Upper lobe of left lung (tissue), 6 donors: ENCODE results near the gene PHLPP2. TPM values are rescaled to one million over a fixed set of nuclear protein-coding genes. Genes with fewer than 3 reads are reported as not detected.

ENCODE experiments used
- ATAC-seq, 2 donors: fragments of 200-7000 bp; cut with Tn5 transposase; one replicate each; pipeline ENCODE4 v1.9.1; 2022; ENCODE audit warnings: mild to moderate bottlenecking in 2 of 2, moderate library complexity in 2 of 2; ENCODE audit not compliant: low FRiP score in 2 of 2
- DNase-seq, 2 donors: peaks; one replicate each; pipeline ENCODE4 v3.0.0-alpha.2; 2019 to 2020
- H3K27ac ChIP-seq, 4 donors: fragments of 200-600 bp; sonication (generic); one replicate each; pipeline ENCODE4 v1.5.1; 2016 to 2019
- H3K27me3 ChIP-seq, 4 donors: fragments of 200-600 bp; sonication (generic); one replicate each; pipeline ENCODE4 v1.5.1; 2017 to 2019
- H3K36me3 ChIP-seq, 4 donors: fragments of 200-600 bp; sonication (generic); one replicate each; pipeline ENCODE4 v1.5.1; 2016 to 2019
- H3K4me1 ChIP-seq, 4 donors: fragments of 200-600 bp; sonication (generic); one replicate each; pipeline ENCODE4 v1.5.1; 2018 to 2019
- H3K4me3 ChIP-seq, 4 donors: fragments of 200-600 bp; sonication (generic); one replicate each; pipeline ENCODE4 v1.5.1; 2017 to 2019; ENCODE audit warnings: mild to moderate bottlenecking in 2 of 4, moderate library complexity in 1 of 4
- H3K9me3 ChIP-seq, 4 donors: fragments of 200-600 bp; sonication (generic); one replicate each; pipeline ENCODE4 v1.5.1; 2018 to 2019
- EP300 ChIP-seq, 4 donors: sonication (generic); formaldehyde crosslinking; IDR thresholded peaks; one replicate each; pipeline ENCODE4 v1.5.1; 2017; ENCODE audit warnings: antibody characterized with exemption in 4 of 4, control low read depth in 2 of 4
- POLR2A ChIP-seq, 4 donors: fragments of 450-650 bp; IDR thresholded peaks; one replicate each; pipeline ENCODE4 v1.5.1; 2016 to 2017; ENCODE audit warnings: antibody characterized with exemption in 4 of 4, mild to moderate bottlenecking in 2 of 4
- POLR2AphosphoS5 ChIP-seq, 2 donors: sonication (generic); formaldehyde crosslinking; IDR thresholded peaks; one replicate each; pipeline ENCODE4 v1.5.1; 2017; ENCODE audit warnings: antibody characterized with exemption in 2 of 2
- WGBS, 2 donors: methylation state at CpG; one replicate each; pipeline ENCODE4 v1.1.5; 2017 to 2018; 5-methylcytosine and 5-hydroxymethylcytosine counted together
- total RNA-seq, 6 donors: library from RNA; depleted of rRNA in 4 of 6; stranded (reverse); fragments of >200 nt in 4 of 6; gene quantifications; one replicate each; pipeline versions ENCODE4 v1.1.0 to v1.2.1, GENCODE V29; 2016 to 2021
- TF ChIP-seq, protein P1 (sequence below), 6 experiments: fragments of 450-650 bp in 4 of 6; fragments of 200-600 bp in 2 of 6; sonication (generic) in 2 of 6; IDR thresholded peaks; one replicate each; pipeline ENCODE4 v1.5.1; 2016 to 2019; ENCODE audit warnings: antibody characterized with exemption in 6 of 6
- donor health status: DM: no; HTN: no; CAD: no; lungs with moderate emphysema.
- donor health status: DM: no; HTN: yes; CAD: no; lungs with severe emphysema.

The PHLPP2 gene
- total RNA-seq, 6 donors from 2014 or later: 4.2 to 12.6 (median 8.4) TPM

- 85 to 98% methylated on average over 2 of the region's 2 CpGs for WGBS, 2 donors
- H3K27ac ChIP-seq: no peak overlapping the region
- DNase-seq (no peak), ATAC-seq (no peak)
- no peak overlapping the region for H3K4me3 ChIP-seq
- peaks cover 0 to 72% (median 25%) of the 10 kb centered on the region in 4 donors for H3K36me3 ChIP-seq
- H3K4me1 ChIP-seq: no peaks in the 10 kb centered on the region
- no peak for TF ChIP-seq EP300 (IDR thresholded peaks at IDR 0.05)
- no peak for TF ChIP-seq POLR2A (IDR thresholded peaks at IDR 0.05)
- TF ChIP-seq POLR2AphosphoS5 (IDR thresholded peaks at IDR 0.05): no peak
- TF ChIP-seq, protein P1, sequence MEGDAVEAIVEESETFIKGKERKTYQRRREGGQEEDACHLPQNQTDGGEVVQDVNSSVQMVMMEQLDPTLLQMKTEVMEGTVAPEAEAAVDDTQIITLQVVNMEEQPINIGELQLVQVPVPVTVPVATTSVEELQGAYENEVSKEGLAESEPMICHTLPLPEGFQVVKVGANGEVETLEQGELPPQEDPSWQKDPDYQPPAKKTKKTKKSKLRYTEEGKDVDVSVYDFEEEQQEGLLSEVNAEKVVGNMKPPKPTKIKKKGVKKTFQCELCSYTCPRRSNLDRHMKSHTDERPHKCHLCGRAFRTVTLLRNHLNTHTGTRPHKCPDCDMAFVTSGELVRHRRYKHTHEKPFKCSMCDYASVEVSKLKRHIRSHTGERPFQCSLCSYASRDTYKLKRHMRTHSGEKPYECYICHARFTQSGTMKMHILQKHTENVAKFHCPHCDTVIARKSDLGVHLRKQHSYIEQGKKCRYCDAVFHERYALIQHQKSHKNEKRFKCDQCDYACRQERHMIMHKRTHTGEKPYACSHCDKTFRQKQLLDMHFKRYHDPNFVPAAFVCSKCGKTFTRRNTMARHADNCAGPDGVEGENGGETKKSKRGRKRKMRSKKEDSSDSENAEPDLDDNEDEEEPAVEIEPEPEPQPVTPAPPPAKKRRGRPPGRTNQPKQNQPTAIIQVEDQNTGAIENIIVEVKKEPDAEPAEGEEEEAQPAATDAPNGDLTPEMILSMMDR (IDR thresholded peaks at IDR 0.05): no peak
- no peaks in the 10 kb centered on the region for H3K9me3 ChIP-seq
- no peaks in the 10 kb centered on the region for H3K27me3 ChIP-seq
Observed at GRCh38 chr16:71674229-71674628, 50.3 kb downstream of the PHLPP2 start.

DNA sequence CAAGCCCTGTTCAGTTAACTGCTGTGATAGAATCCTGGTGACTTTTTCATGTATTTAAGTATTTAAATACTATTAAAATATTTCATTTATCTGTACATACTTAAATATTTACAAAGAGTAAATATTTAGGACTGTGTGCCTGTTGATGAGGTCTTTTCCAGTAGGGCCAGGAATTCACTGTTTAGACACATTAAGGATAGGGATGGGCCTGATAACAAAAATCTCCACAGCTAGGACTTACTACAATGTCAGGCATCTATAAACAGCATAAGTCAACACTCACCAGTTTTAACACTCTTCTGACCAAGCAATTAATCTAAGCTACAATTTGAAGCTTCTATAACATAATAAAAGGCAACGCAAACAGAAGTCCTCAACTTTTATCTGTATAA lies 50.9 kb downstream of the PHLPP2 start:
- 85 to 94% methylated on average over 1 of the region's 1 CpG for WGBS, 2 donors
- H3K36me3 ChIP-seq: peaks cover 0 to 72% (median 22%) of the 10 kb centered on the region in 4 donors
- no peak for ATAC-seq

GRCh38 chr16:71672803-71673581 lies 51.5 kb downstream of the PHLPP2 start:
- 90 to 93% methylated on average over 5 of the region's 5 CpGs for whole genome bisulfite sequencing, 2 donors
- H3K4me1 ChIP-seq: no peaks in the 10 kb centered on the region
- peaks cover 0 to 68% (median 18%) of the 10 kb centered on the region in 4 donors for H3K36me3 ChIP-seq
- no peak overlapping the region for H3K27ac ChIP-seq
- no peaks in the 10 kb centered on the region for H3K27me3 ChIP-seq
- DNase-seq: no peak
- H3K9me3 ChIP-seq: no peaks in the 10 kb centered on the region
- no peak for ATAC-seq
- TF ChIP-seq EP300 (IDR thresholded peaks at IDR 0.05): no peak
- TF ChIP-seq, protein P1 (IDR thresholded peaks at IDR 0.05): no peak
- TF ChIP-seq POLR2A (IDR thresholded peaks at IDR 0.05): no peak
- no peak for TF ChIP-seq POLR2AphosphoS5 (IDR thresholded peaks at IDR 0.05)
- H3K4me3 ChIP-seq: no peak overlapping the region

More for the DNA sequence above, 50.9 kb downstream of the PHLPP2 start:
- Histone ChIP-seq H3K4me3 (no peak overlapping the region), H3K27ac (no peak overlapping the region), H3K4me1 (no peaks in the 10 kb centered on the region), H3K27me3 (no peaks in the 10 kb centered on the region), H3K9me3 (no peaks in the 10 kb centered on the region)
- no peak for DNase-seq
- TF ChIP-seq EP300 (IDR thresholded peaks at IDR 0.05) (no peak), POLR2A (IDR thresholded peaks at IDR 0.05) (no peak), POLR2AphosphoS5 (IDR thresholded peaks at IDR 0.05) (no peak)
- TF ChIP-seq, protein P1 (IDR thresholded peaks at IDR 0.05): no peak

- Histone ChIP-seq H3K4me3 (no peak overlapping the region), H3K27me3 (no peaks in the 10 kb centered on the region), H3K9me3 (no peaks in the 10 kb centered on the region), H3K27ac (no peak overlapping the region), H3K36me3 (peaks cover 0 to 71% (median 18%) of the 10 kb centered on the region in 4 donors), H3K4me1 (no peaks in the 10 kb centered on the region)
- no peak for ATAC-seq
- TF ChIP-seq EP300 (IDR thresholded peaks at IDR 0.05) (no peak), POLR2A (IDR thresholded peaks at IDR 0.05) (no peak), POLR2AphosphoS5 (IDR thresholded peaks at IDR 0.05) (no peak)
- TF ChIP-seq, protein P1 (IDR thresholded peaks at IDR 0.05): no peak
- WGBS, 2 donors: 86% methylated on average over 3 of the region's 3 CpGs
- DNase-seq: no peak
Observed at GRCh38 chr16:71672125-71672524, 52.4 kb downstream of the PHLPP2 start.

- TF ChIP-seq, protein P1 (IDR thresholded peaks at IDR 0.05): no peak
- TF ChIP-seq EP300 (IDR thresholded peaks at IDR 0.05) (no peak), POLR2A (IDR thresholded peaks at IDR 0.05) (no peak), POLR2AphosphoS5 (IDR thresholded peaks at IDR 0.05) (no peak)
- Histone ChIP-seq H3K4me1 (no peaks in the 10 kb centered on the region), H3K4me3 (no peak overlapping the region), H3K36me3 (peaks cover 0 to 78% (median 18%) of the 10 kb centered on the region in 4 donors), H3K9me3 (no peaks in the 10 kb centered on the region), H3K27me3 (no peaks in the 10 kb centered on the region), H3K27ac (no peak overlapping the region)
- DNase-seq (no peak), ATAC-seq (no peak)
- WGBS, 2 donors: 93 to 95% methylated on average over 3 of the region's 3 CpGs
Observed at GRCh38 chr16:71671165-71671564, 53.3 kb downstream of the PHLPP2 start.
